MM.1S (cell line): ENCODE measurements around the gene TMEM131.

Experiments used
- DNase-seq: peaks from one replicate; pipeline ENCODE4 v3.0.0-alpha.2; 2015
- H2AFZ ChIP-seq: fragments of 300-600 bp; sonication (generic); 2 replicates; pipeline ENCODE4 v1.6.0; 2016; ENCODE audit warnings: antibody characterized with exemption, low read length
- H3F3A ChIP-seq: fragments of 300-600 bp; sonication (generic); 2 replicates; pipeline ENCODE4 v1.6.1; 2016; ENCODE audit warnings: mild to moderate bottlenecking, antibody characterized with exemption, low read length, moderate library complexity, mixed read lengths; ENCODE audit not compliant: insufficient read depth
- H3K27ac ChIP-seq: fragments of 300-600 bp; sonication (generic); 2 replicates; pipeline ENCODE4 v1.5.1; 2016; ENCODE audit warnings: mild to moderate bottlenecking, low read length
- H3K27me3 ChIP-seq: fragments of 300-600 bp; sonication (generic); replicated peaks from 2 replicates; pipeline ENCODE4 v1.6.0; 2016; ENCODE audit warnings: low read length; ENCODE audit not compliant: insufficient read depth
- H3K36me3 ChIP-seq: fragments of 300-600 bp; sonication (generic); replicated peaks from 2 replicates; pipeline ENCODE4 v1.6.1; 2016; ENCODE audit warnings: mild to moderate bottlenecking, low read length, mixed read lengths; ENCODE audit not compliant: insufficient read depth
- H3K4me1 ChIP-seq: fragments of 300-600 bp; sonication (generic); 2 replicates; pipeline ENCODE4 v1.6.1; 2016; ENCODE audit warnings: low read length, mixed read lengths
- H3K4me2 ChIP-seq: fragments of 300-600 bp; sonication (generic); 2 replicates; pipeline ENCODE4 v1.6.0; 2016; ENCODE audit warnings: low read depth, low read length
- H3K4me3 ChIP-seq: fragments of 300-600 bp; sonication (generic); 2 replicates; pipeline ENCODE4 v1.5.1; 2016; ENCODE audit warnings: low read length, mixed read lengths
- H3K79me2 ChIP-seq: fragments of 300-600 bp; sonication (generic); 2 replicates; pipeline ENCODE4 v1.6.1; 2016; ENCODE audit warnings: mixed run types, low read length, mixed read lengths
- H3K9ac ChIP-seq: fragments of 300-600 bp; sonication (generic); 2 replicates; pipeline ENCODE4 v1.6.1; 2016; ENCODE audit warnings: low read length, mixed read lengths
- H3K9me2 ChIP-seq: fragments of 300-600 bp; sonication (generic); replicated peaks from 2 replicates; pipeline ENCODE4 v1.6.1; 2016; ENCODE audit warnings: mild to moderate bottlenecking, low read length, mixed read lengths; ENCODE audit not compliant: insufficient read depth
- H3K9me3 ChIP-seq: fragments of 300-600 bp; sonication (generic); replicated peaks from 2 replicates; pipeline ENCODE4 v1.6.1; 2016; ENCODE audit warnings: mild to moderate bottlenecking, low read length, mixed read lengths; ENCODE audit not compliant: insufficient read depth
- H4K20me1 ChIP-seq: fragments of 300-600 bp; sonication (generic); 2 replicates; pipeline ENCODE4 v1.6.1; 2016; ENCODE audit warnings: mild to moderate bottlenecking, low read length, moderate library complexity, mixed read lengths; ENCODE audit not compliant: insufficient read depth
- CTCF ChIP-seq: fragments of 300-600 bp; sonication (generic); IDR thresholded peaks from 2 replicates; pipeline ENCODE4 v1.5.1; 2016; ENCODE audit warnings: antibody characterized with exemption, low read length, mixed read lengths
- EZH2 ChIP-seq: fragments of 300-600 bp; sonication (generic); optimal IDR thresholded peaks from 2 replicates; pipeline ENCODE3; 2017; ENCODE audit warnings: low read depth, mild to moderate bottlenecking, antibody characterized with exemption, low read length, mixed read lengths
- EZH2phosphoT487 ChIP-seq: fragments of 300-600 bp; sonication (generic); IDR thresholded peaks from 2 replicates; pipeline ENCODE4 v1.6.1; 2018; ENCODE audit warnings: antibody characterized with exemption, low read length

Gene TMEM131

DNA sequence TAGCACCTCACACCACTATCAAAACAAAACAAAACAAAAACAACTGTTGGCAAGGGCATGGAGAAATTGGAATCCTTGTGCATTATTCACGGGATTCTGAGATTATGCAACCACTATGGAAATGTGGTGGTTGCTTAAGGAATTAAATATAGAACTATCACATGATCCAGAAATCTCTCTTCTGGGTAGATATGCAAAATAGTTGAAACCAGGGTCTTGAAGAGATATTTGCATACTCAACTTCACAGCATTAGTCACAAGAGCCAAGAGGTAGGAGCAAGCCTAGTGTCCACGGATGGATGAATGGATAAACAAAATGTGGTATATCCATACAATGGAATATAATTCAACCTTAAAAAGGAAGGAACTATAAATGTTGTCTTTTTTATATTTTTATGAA, 7.0 kb downstream of the TMEM131 start:
- Histone ChIP-seq H3K4me2 (no peak overlapping the region), H3K4me1 (peaks cover 10% of the 10 kb centered on the region), H3K79me2 (peaks cover 96% of the 10 kb centered on the region), H3K27me3 (no peaks in the 10 kb centered on the region), H3K9me2 (no peaks in the 10 kb centered on the region), H3K4me3 (no peak overlapping the region), H3K36me3 (no peaks in the 10 kb centered on the region), H3K9ac (no peak overlapping the region), H3K9me3 (no peaks in the 10 kb centered on the region), H2AFZ (no peak overlapping the region), H3K27ac (no peak overlapping the region), H4K20me1 (no peaks in the 10 kb centered on the region; the same call in 1 of the 2 replicates), H3F3A (no peaks in the 10 kb centered on the region)
- DNase-seq: no peak
- TF ChIP-seq EZH2phosphoT487 (no peak), CTCF (no peak), EZH2 (no peak)

DNA sequence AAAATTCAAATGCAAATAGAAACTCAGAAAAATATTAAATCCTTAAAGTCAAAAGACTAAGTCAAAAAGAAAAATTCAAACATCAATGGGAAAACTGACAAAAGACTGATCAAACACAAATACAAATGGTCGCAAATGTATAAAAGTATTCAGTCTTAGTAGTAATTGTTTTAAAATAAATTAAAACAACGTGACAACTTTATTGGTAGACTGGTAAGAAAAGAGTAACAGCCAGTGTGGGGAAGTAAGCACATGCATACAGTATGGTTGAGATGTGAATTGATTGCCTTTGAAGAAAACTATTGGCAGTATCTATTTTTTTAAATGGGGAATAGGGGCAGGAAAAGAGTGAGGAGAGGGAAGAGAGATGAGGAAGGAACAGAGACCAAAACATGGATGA, 9.8 kb downstream of the TMEM131 start:
- H3K36me3 ChIP-seq: no peaks in the 10 kb centered on the region
- no peak overlapping the region for H2AFZ ChIP-seq
- H3F3A ChIP-seq: no peaks in the 10 kb centered on the region
- H3K9me3 ChIP-seq: no peaks in the 10 kb centered on the region
- no peak overlapping the region for H3K27ac ChIP-seq
- DNase-seq: no peak
- no peaks in the 10 kb centered on the region; the same call in 1 of the 2 replicates for H3K4me1 ChIP-seq
- no peaks in the 10 kb centered on the region for H4K20me1 ChIP-seq
- H3K9ac ChIP-seq: no peak overlapping the region
- H3K79me2 ChIP-seq: peaks cover 91% of the 10 kb centered on the region
- no peak overlapping the region for H3K4me2 ChIP-seq
- H3K4me3 ChIP-seq: no peak overlapping the region
- TF ChIP-seq EZH2phosphoT487 (no peak), EZH2 (no peak), CTCF (no peak)
- H3K9me2 ChIP-seq: no peaks in the 10 kb centered on the region
- no peaks in the 10 kb centered on the region for H3K27me3 ChIP-seq

GRCh38 chr2:97983698-97984097, 12.1 kb downstream of the TMEM131 start:
- Histone ChIP-seq H3K27me3 (no peaks in the 10 kb centered on the region), H3K9me2 (no peaks in the 10 kb centered on the region), H3K4me1 (no peaks in the 10 kb centered on the region), H2AFZ (no peak overlapping the region), H3K36me3 (no peaks in the 10 kb centered on the region), H3F3A (no peaks in the 10 kb centered on the region), H3K9ac (no peak overlapping the region), H3K27ac (no peak overlapping the region), H4K20me1 (no peaks in the 10 kb centered on the region), H3K4me3 (no peak overlapping the region), H3K4me2 (no peak overlapping the region), H3K9me3 (no peaks in the 10 kb centered on the region), H3K79me2 (peaks cover 88% of the 10 kb centered on the region)
- no peak for DNase-seq
- TF ChIP-seq EZH2: no peak

- H3K79me2 ChIP-seq: peaks cover 88% of the 10 kb centered on the region
These were observed 12.6 kb downstream of the TMEM131 start for GRCh38 chr2:97983134-97983533.

More at GRCh38 chr2:97983134-97983533, 12.6 kb downstream of the TMEM131 start:
- no peak overlapping the region for H2AFZ ChIP-seq
- no peak overlapping the region for H3K9ac ChIP-seq
- no peak overlapping the region for H3K27ac ChIP-seq
- no peaks in the 10 kb centered on the region for H3F3A ChIP-seq
- H3K9me3 ChIP-seq: no peaks in the 10 kb centered on the region
- no peaks in the 10 kb centered on the region for H3K9me2 ChIP-seq
- H3K36me3 ChIP-seq: no peaks in the 10 kb centered on the region
- H3K27me3 ChIP-seq: no peaks in the 10 kb centered on the region
- H3K4me2 ChIP-seq: no peak overlapping the region
- H3K4me3 ChIP-seq: no peak overlapping the region
- no peaks in the 10 kb centered on the region for H4K20me1 ChIP-seq
- TF ChIP-seq EZH2: no peak
- TF ChIP-seq CTCF: no peak
- TF ChIP-seq EZH2phosphoT487: no peak
- no peaks in the 10 kb centered on the region for H3K4me1 ChIP-seq
- DNase-seq: no peak
